ENCODE results near the gene B4GALT1. TPM values are rescaled to one million over a fixed set of nuclear protein-coding genes. Genes with fewer than 3 reads are reported as not detected.

Gene B4GALT1
- total and polyA plus RNA-seq, 2 of the 8 experiments (the other 6 are each of a cell fraction or from before 2014, with no cell fraction given): 12.8 to 18.2 TPM

- H2AFZ ChIP-seq (ENCODE audit: low read length): no peak overlapping the region
- no peak overlapping the region for H3K56ac ChIP-seq (replicated peaks; ENCODE audit: insufficient read length, low read depth, low read length)
- no peak overlapping the region for H3K4me3 ChIP-seq (ENCODE audit: extremely low read depth in 1 of 4, insufficient read depth in 2 of 4, low read depth in 3 of 4, low read length in 4 of 4)
- H4K91ac ChIP-seq (replicated peaks; ENCODE audit: insufficient read length, low read length): no peak overlapping the region
- no peak for FAIRE-seq
- H4K20me1 ChIP-seq (replicated peaks in 1 of 2; ENCODE audit: control insufficient read depth in 1 of 2, insufficient read depth in 2 of 2, low read length in 2 of 2): no peaks in the 10 kb centered on the region
- H3K36me3 ChIP-seq (ENCODE audit: control insufficient read depth in 2 of 4, insufficient read depth in 4 of 4, low read length in 3 of 4): no peaks in the 10 kb centered on the region
- no peak overlapping the region for H3K14ac ChIP-seq (ENCODE audit: insufficient read length)
- H3K4ac ChIP-seq (replicated peaks; ENCODE audit: insufficient read length, low read depth, low read length): no peak overlapping the region
- no peak for DNase-seq (ENCODE audit: low read depth in 1 of 2, low spot score in 2 of 2)
- CTCF ChIA-PET (ENCODE audit: partially characterized antibody): interaction anchor here (1.9 kb wide), 1 partner anchor 17 kb away, joined by 9 read pairs; no protein-coding TSS in a partner anchor
- no peak overlapping the region for H4K8ac ChIP-seq (ENCODE audit: extremely low read depth, insufficient read depth, low read length)
- TF ChIP-seq NRF1 (IDR thresholded peaks at IDR 0.05; ENCODE audit: low read depth, low read length): no peak
- TF ChIP-seq KDM5A (IDR thresholded peaks at IDR 0.05; ENCODE audit: low read length): no peak
- TF ChIP-seq YY1 (IDR thresholded peaks at IDR 0.05; ENCODE audit: low read depth, low read length): no peak
- TF ChIP-seq RXRA (IDR thresholded peaks at IDR 0.05; ENCODE audit: insufficient read depth, low read depth, low read length): no peak
- TF ChIP-seq TCF12 (IDR thresholded peaks at IDR 0.05; ENCODE audit: low read depth, low read length): no peak
- no peak overlapping the region for H2BK20ac ChIP-seq (ENCODE audit: low read length)
- H3K23me2 ChIP-seq (ENCODE audit: low read depth, low read length): no peaks in the 10 kb centered on the region
- no peaks in the 10 kb centered on the region; a peak in 1 of 7 replicates for H3K27me3 ChIP-seq (replicated peaks in 1 of 4; ENCODE audit: control insufficient read depth in 3 of 4, extremely low read depth in 1 of 4, insufficient read depth in 3 of 4, low read length in 3 of 4)
- H3K23ac ChIP-seq (ENCODE audit: insufficient read length): no peak overlapping the region
- POLR2A ChIA-PET (ENCODE audit: partially characterized antibody): no interaction called here
- H2BK12ac ChIP-seq (ENCODE audit: low read depth, low read length): no peak overlapping the region
- no peaks in the 10 kb centered on the region for H3K79me1 ChIP-seq (ENCODE audit: low read depth, low read length)
- WGBS, 2 experiments (ENCODE audit: extremely low coverage in 1 of 2, insufficient coverage in 1 of 2, insufficient read length in 1 of 2, insufficient replicate concordance in 2 of 2, low coverage in 1 of 2, low lambda C conversion rate in 2 of 2, missing lambda C conversion rate in 1 of 2): 72% methylated on average over 2 of the region's 2 CpGs; no CpG with 5 or more reads in 1 of the 2 experiments
- H3K79me2 ChIP-seq (ENCODE audit: control insufficient read depth in 1 of 2, insufficient read depth in 2 of 2, low read length in 2 of 2): peaks cover 0 to 7% of the 10 kb centered on the region in 2 experiments; a peak in 1 of 4 replicates
- no peak overlapping the region for H3K9ac ChIP-seq (replicated peaks in 1 of 4; ENCODE audit: extremely low read depth in 1 of 4, low read depth in 3 of 4, low read length in 3 of 4)
- no peak overlapping the region for H2BK15ac ChIP-seq (ENCODE audit: low read length)
- no peak overlapping the region for H3K18ac ChIP-seq (ENCODE audit: extremely low read depth, low read length)
- H4K5ac ChIP-seq (ENCODE audit: insufficient read length, low read depth, low read length): no peak overlapping the region
- no peak overlapping the region for H2AK5ac ChIP-seq (ENCODE audit: low read depth, low read length)
- H3K27ac ChIP-seq (ENCODE audit: low read depth, low read length): no peak overlapping the region
- H2BK5ac ChIP-seq (ENCODE audit: low read depth, low read length): no peak overlapping the region
- H3K4me1 ChIP-seq (replicated peaks in 1 of 4; ENCODE audit: control insufficient read depth in 3 of 4, insufficient read depth in 4 of 4, low read length in 3 of 4): peaks cover 0 to 2% (median 0%) of the 10 kb centered on the region in 4 experiments; a peak in 1 of 7 replicates
- no peak overlapping the region for H2BK120ac ChIP-seq (replicated peaks; ENCODE audit: low read depth, low read length)
- no peak overlapping the region for H3K4me2 ChIP-seq (ENCODE audit: insufficient read depth in 1 of 2, low read depth in 2 of 2, low read length in 2 of 2)
- H3K9me3 ChIP-seq (ENCODE audit: insufficient read depth in 2 of 2, low read depth in 1 of 2, low read length in 1 of 2): no peaks in the 10 kb centered on the region
These were observed 14.1 kb downstream of the B4GALT1 start for GRCh38 chr9:33153001-33153400.
